ENCODE results near the gene TIMP2. TPM values are rescaled to one million over a fixed set of nuclear protein-coding genes. Genes with fewer than 3 reads are reported as not detected.

Gene TIMP2
- total RNA-seq, 2 donors from 2014 or later = 99.1 to 158 TPM

- DNase-seq (ENCODE audit: low spot score) = peak; percentile 98
- H3K27me3 ChIP-seq = no peaks in the 10 kb centered on the region
- peak overlapping the region in 1 of 2 donors; percentile 31 for H3K4me3 ChIP-seq
- peaks cover 0 to 38% of the 10 kb centered on the region in 2 donors for H3K4me1 ChIP-seq
- H3K36me3 ChIP-seq = no peaks in the 10 kb centered on the region
- H3K9me3 ChIP-seq = no peaks in the 10 kb centered on the region
- peak overlapping the region; percentile 82 to 91 for H3K27ac ChIP-seq
- no peak for TF ChIP-seq CTCF (IDR thresholded peaks at IDR 0.05)
Observed at GRCh38 chr17:78933959-78934568, 8.9 kb upstream of the TIMP2 start.

GRCh38 chr17:78933025-78933958 lies 8.1 kb upstream of the TIMP2 start:
- H3K9me3 ChIP-seq = no peaks in the 10 kb centered on the region
- H3K4me3 ChIP-seq = peak overlapping the region in 1 of 2 donors; percentile 31
- peaks cover 0 to 38% of the 10 kb centered on the region in 2 donors for H3K4me1 ChIP-seq
- peak overlapping the region; percentile 82 to 91 for H3K27ac ChIP-seq
- H3K36me3 ChIP-seq = no peaks in the 10 kb centered on the region
- H3K27me3 ChIP-seq = no peaks in the 10 kb centered on the region
- peak; percentile 84 for DNase-seq (ENCODE audit: low spot score)
- no peak for TF ChIP-seq CTCF (IDR thresholded peaks at IDR 0.05)

- no peak for TF ChIP-seq CTCF (IDR thresholded peaks at IDR 0.05)
- DNase-seq (ENCODE audit: low spot score) = no peak
- Histone ChIP-seq H3K27ac (no peak overlapping the region), H3K4me3 (no peak overlapping the region), H3K36me3 (no peaks in the 10 kb centered on the region), H3K27me3 (no peaks in the 10 kb centered on the region), H3K4me1 (peaks cover 0 to 39% of the 10 kb centered on the region in 2 donors), H3K9me3 (no peaks in the 10 kb centered on the region)
Observed at GRCh38 chr17:78929908-78930775, 5.0 kb upstream of the TIMP2 start.

GRCh38 chr17:78925662-78926555 lies 722 bp upstream of the TIMP2 start:
- no peaks in the 10 kb centered on the region for H3K36me3 ChIP-seq
- H3K9me3 ChIP-seq = no peaks in the 10 kb centered on the region
- H3K27ac ChIP-seq = peak overlapping the region; percentile 96 to 99
- H3K27me3 ChIP-seq = no peaks in the 10 kb centered on the region
- TF ChIP-seq CTCF (IDR thresholded peaks at IDR 0.05) = no peak
- peaks cover 0 to 52% of the 10 kb centered on the region in 2 donors for H3K4me1 ChIP-seq
- peak overlapping the region; percentile 81 to 91 for H3K4me3 ChIP-seq
- peak; percentile 94 for DNase-seq (ENCODE audit: low spot score)

Measured in right atrium auricular region (tissue), 2 donors.